ENCODE results near the gene MAGIX.

MAGIX gene

GRCh38 chrX:49175435-49176274 lies 13.1 kb downstream of the MAGIX start:
- DNase-seq (ENCODE audit: low spot score): no peak
- no peak for TF ChIP-seq CTCF (IDR thresholded peaks at IDR 0.05; ENCODE audit: borderline replicate concordance, control extremely low read depth, extremely low read depth, insufficient read depth, missing control alignments)
- in situ Hi-C loops (cut with MboI; ENCODE audit: low sequenced_read_pairs, unreplicated experiment): no loop called here

GRCh38 chrX:49176421-49177326 lies 14.1 kb downstream of the MAGIX start:
- in situ Hi-C loops (cut with MboI; ENCODE audit: low sequenced_read_pairs, unreplicated experiment): no loop called here
- DNase-seq (ENCODE audit: low spot score): no peak
- TF ChIP-seq CTCF (IDR thresholded peaks at IDR 0.05; ENCODE audit: borderline replicate concordance, control extremely low read depth, extremely low read depth, insufficient read depth, missing control alignments): no peak

- no peak for TF ChIP-seq CTCF (IDR thresholded peaks at IDR 0.05; ENCODE audit: borderline replicate concordance, control extremely low read depth, extremely low read depth, insufficient read depth, missing control alignments)
- DNase-seq (ENCODE audit: low spot score): no peak
- in situ Hi-C loops (cut with MboI; ENCODE audit: low sequenced_read_pairs, unreplicated experiment): no loop called here
Observed at GRCh38 chrX:49177338-49177833, 14.8 kb downstream of the MAGIX start.

GRCh38 chrX:49177873-49178480 lies 15.4 kb downstream of the MAGIX start:
- no peak for DNase-seq (ENCODE audit: low spot score)
- no peak for TF ChIP-seq CTCF (IDR thresholded peaks at IDR 0.05; ENCODE audit: borderline replicate concordance, control extremely low read depth, extremely low read depth, insufficient read depth, missing control alignments)
- in situ Hi-C loops (cut with MboI; ENCODE audit: low sequenced_read_pairs, unreplicated experiment): no loop called here

GRCh38 chrX:49178537-49178936 lies 16.0 kb downstream of the MAGIX start:
- no peak for TF ChIP-seq CTCF (IDR thresholded peaks at IDR 0.05; ENCODE audit: borderline replicate concordance, control extremely low read depth, extremely low read depth, insufficient read depth, missing control alignments)
- in situ Hi-C loops (cut with MboI; ENCODE audit: low sequenced_read_pairs, unreplicated experiment): no loop called here
- DNase-seq (ENCODE audit: low spot score): no peak

GRCh38 chrX:49179358-49179757 lies 16.8 kb downstream of the MAGIX start:
- in situ Hi-C loops (cut with MboI; ENCODE audit: low sequenced_read_pairs, unreplicated experiment): no loop called here
- no peak for TF ChIP-seq CTCF (IDR thresholded peaks at IDR 0.05; ENCODE audit: borderline replicate concordance, control extremely low read depth, extremely low read depth, insufficient read depth, missing control alignments)
- no peak for DNase-seq (ENCODE audit: low spot score)
